NB4 (cell line): Measurements from ENCODE around the gene ZNF440.

ENCODE experiments used
- MYC ChIP-seq: IDR thresholded peaks from 2 replicates; pipeline ENCODE4 v1.6.1; 2011; ENCODE audit warnings: low read depth, low read length
- POLR2A ChIP-seq: IDR thresholded peaks from 2 replicates; pipeline ENCODE4 v1.6.1; 2011; ENCODE audit warnings: mild to moderate bottlenecking; ENCODE audit not compliant: insufficient read length; ENCODE audit errors: extremely low read depth
- TF ChIP-seq, protein P1 (sequence below): IDR thresholded peaks from one replicate; pipeline ENCODE4 v1.5.1; 2012; ENCODE audit warnings: low read depth, low read length
- TF ChIP-seq, protein P2 (sequence below): IDR thresholded peaks from 2 replicates; pipeline ENCODE4 v1.6.1; 2011; ENCODE audit warnings: low read depth, low read length

GRCh38 chr19:11780431-11781020, 33.5 kb upstream of the ZNF440 start:
- TF ChIP-seq, protein P1, sequence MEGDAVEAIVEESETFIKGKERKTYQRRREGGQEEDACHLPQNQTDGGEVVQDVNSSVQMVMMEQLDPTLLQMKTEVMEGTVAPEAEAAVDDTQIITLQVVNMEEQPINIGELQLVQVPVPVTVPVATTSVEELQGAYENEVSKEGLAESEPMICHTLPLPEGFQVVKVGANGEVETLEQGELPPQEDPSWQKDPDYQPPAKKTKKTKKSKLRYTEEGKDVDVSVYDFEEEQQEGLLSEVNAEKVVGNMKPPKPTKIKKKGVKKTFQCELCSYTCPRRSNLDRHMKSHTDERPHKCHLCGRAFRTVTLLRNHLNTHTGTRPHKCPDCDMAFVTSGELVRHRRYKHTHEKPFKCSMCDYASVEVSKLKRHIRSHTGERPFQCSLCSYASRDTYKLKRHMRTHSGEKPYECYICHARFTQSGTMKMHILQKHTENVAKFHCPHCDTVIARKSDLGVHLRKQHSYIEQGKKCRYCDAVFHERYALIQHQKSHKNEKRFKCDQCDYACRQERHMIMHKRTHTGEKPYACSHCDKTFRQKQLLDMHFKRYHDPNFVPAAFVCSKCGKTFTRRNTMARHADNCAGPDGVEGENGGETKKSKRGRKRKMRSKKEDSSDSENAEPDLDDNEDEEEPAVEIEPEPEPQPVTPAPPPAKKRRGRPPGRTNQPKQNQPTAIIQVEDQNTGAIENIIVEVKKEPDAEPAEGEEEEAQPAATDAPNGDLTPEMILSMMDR: no peak
- TF ChIP-seq, protein P2, sequence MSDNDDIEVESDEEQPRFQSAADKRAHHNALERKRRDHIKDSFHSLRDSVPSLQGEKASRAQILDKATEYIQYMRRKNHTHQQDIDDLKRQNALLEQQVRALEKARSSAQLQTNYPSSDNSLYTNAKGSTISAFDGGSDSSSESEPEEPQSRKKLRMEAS: no peak
- TF ChIP-seq POLR2A (no peak), MYC (no peak)
